Measurements from ENCODE around the gene DPY19L1.

- TF ChIP-seq TAF1 (IDR thresholded peaks at IDR 0.05; ENCODE audit: low read depth, low read length) = no peak
- no peak for TF ChIP-seq POLR2A (IDR thresholded peaks at IDR 0.05; ENCODE audit: low read depth, low read length)
Measured at GRCh38 chr7:34991938-34992840, 45.1 kb downstream of the DPY19L1 start.

All from GM12891 (cell line).